Heart right ventricle (tissue), 16 donors: ENCODE data around the gene NEDD4L. TPM values are rescaled to one million over a fixed set of nuclear protein-coding genes. Genes with fewer than 3 reads are reported as not detected.

Experiments
- ATAC-seq, 8 donors: fragments of 200-7000 bp; cut with Tn5 transposase; one replicate each; pipeline ENCODE4 v1.9.1; 2020; ENCODE audit warnings: mild to moderate bottlenecking in 8 of 8, moderate library complexity in 8 of 8, moderate number of reproducible peaks in 1 of 8
- DNase-seq, 2 donors: peaks; one replicate each; pipeline ENCODE4 v3.0.0-alpha.2; 2020
- H3K27ac ChIP-seq, 10 donors: fragments of 200-600 bp; sonication (generic) in 2 of 10; one replicate each; pipeline versions ENCODE4 v1.5.0 to v1.8.0; 2020 to 2022; ENCODE audit warnings: mild to moderate bottlenecking in 3 of 10
- H3K27me3 ChIP-seq, 7 donors: fragments of 200-600 bp; one replicate each; pipeline ENCODE4 v1.8.0; 2021 to 2022; ENCODE audit warnings: mild to moderate bottlenecking in 2 of 7
- H3K36me3 ChIP-seq, 9 donors: fragments of 200-600 bp; sonication (generic) in 1 of 9; one replicate each; pipeline versions ENCODE4 v1.5.0 to v1.8.0; 2020 to 2022; ENCODE audit warnings: mild to moderate bottlenecking in 2 of 9
- H3K4me1 ChIP-seq, 9 donors: fragments of 200-600 bp; sonication (generic) in 1 of 9; one replicate each; pipeline versions ENCODE4 v1.5.0 to v1.8.0; 2020 to 2022; ENCODE audit warnings: mild to moderate bottlenecking in 4 of 9
- H3K4me3 ChIP-seq, 10 donors: fragments of 200-600 bp; sonication (generic) in 2 of 10; one replicate each; pipeline versions ENCODE4 v1.5.0 to v1.8.0; 2020 to 2022; ENCODE audit warnings: mild to moderate bottlenecking in 7 of 10, moderate library complexity in 2 of 10
- H3K9me3 ChIP-seq, 11 donors: fragments of 200-600 bp in 10 of 11; sonication (generic) in 2 of 11; one replicate each; pipeline versions ENCODE4 v1.5.0 to v1.8.0; 2013 to 2022; ENCODE audit warnings: mild to moderate bottlenecking in 2 of 11, control low read depth in 1 of 11, moderate library complexity in 1 of 11
- CTCF ChIP-seq, 9 donors: fragments of 200-600 bp; sonication (generic) in 2 of 9; IDR thresholded peaks; one replicate each; pipeline versions ENCODE4 v1.5.0 to v1.8.0; 2021 to 2022; ENCODE audit warnings: antibody characterized with exemption in 9 of 9, mild to moderate bottlenecking in 5 of 9, moderate library complexity in 1 of 9
- WGBS, 2 donors: extraction: QIAGEN DNeasy Blood & Tissue Kit; methylation state at CpG; one replicate each; pipeline ENCODE4 v1.1.7; 2013; ENCODE audit warnings: inconsistent platforms in 1 of 2; 5-methylcytosine and 5-hydroxymethylcytosine counted together
- intact Hi-C, 10 donors: fragments of 100-400 bp; cut with DNase I; formaldehyde crosslinking; loops; one replicate each; pipeline versions ENCODE4 v1.11.1 to v1.14.2; 2022
- polyA plus RNA-seq, 2 donors: library from polyadenylated mRNA; stranded (reverse); fragments of 200-250 nt; gene quantifications; one replicate each; pipeline ENCODE4 v1.2.3, GENCODE V29; 2013
- total RNA-seq, 10 donors: library from RNA; stranded (reverse); fragmentation: NEBNext Ultra II Directional in 3 of 10; extraction: Animal tissue kit (Norgen Biotek cat#: 25700) in 3 of 10; gene quantifications; one replicate each; pipeline versions ENCODE4 v1.2.1 to v1.2.4, GENCODE V29; 2021 to 2023
- donor health status: Arrhythmogenic right ventricular cardiomyopathy.
- donor health status: ischemic (EF 13 %, LVEDD 7.1; RV severe dilation, severe dysfunction).
- donor health status: healthy with polysubstance abuse.
- donor health status: DM: no; HTN: yes; CAD: no.
- donor health status: DM: no; HTN: no; CAD: no.
- donor health status: ischemic (EF 25% LVEDD 6.9; RV normal size, moderate dysfunction).
- donor health status: ischemic (EF 25% LVEDD 5.7; RV mildly dilated, moderate dysfunction).
- donor health status: healthy.
- donor health status: DM: yes; HTN: yes; CAD: no.
- donor health status: Ischemic cardiomyopathy.
- donor health status: ischemic (EF 35%, LVEDD 5.7; RV mildly dilated, moderate dysfunction).
- donor health status: nonischemic (EF 11% LVEDD 7.7; RV severe dilation, severe dysfunction).
- donor health status: DM: yes; HTN: yes; CAD: no.
- donor health status: PGD.
- donor health status: ischemic (EF 29% LVEDD 5.4; RV normal size, mild dysfunction).
- donor health status: nonischemic (EF 23%, LVEDD 6.1; RV moderate dilation, normal function).

NEDD4L gene
- total and polyA plus RNA-seq, 12 donors: 9.6 to 67.1 (median 49.4) TPM

- Histone ChIP-seq H3K4me3 (no peak overlapping the region), H3K27me3 (no peaks in the 10 kb centered on the region), H3K9me3 (no peaks in the 10 kb centered on the region), H3K4me1 (peaks cover 0 to 26% (median 12%) of the 10 kb centered on the region in 9 donors), H3K27ac (no peak overlapping the region), H3K36me3 (no peaks in the 10 kb centered on the region)
- no peak for DNase-seq
- ATAC-seq: no peak
- TF ChIP-seq CTCF (IDR thresholded peaks at IDR 0.05): no peak
- intact Hi-C loops: loop anchor here in 2 of 10 donors (10.0 kb wide), 3 partner anchors 63 to 253 kb away; no protein-coding TSS in a partner anchor
- 82 to 83% methylated on average over 2 of the region's 2 CpGs for WGBS, 2 donors
Measured at GRCh38 chr18:58251416-58251815, 207.4 kb downstream of the NEDD4L start.

- H3K27ac ChIP-seq: no peak overlapping the region
- ATAC-seq: no peak
- no peaks in the 10 kb centered on the region for H3K27me3 ChIP-seq
- H3K9me3 ChIP-seq: no peaks in the 10 kb centered on the region
- no peaks in the 10 kb centered on the region for H3K36me3 ChIP-seq
- H3K4me3 ChIP-seq: no peak overlapping the region
- TF ChIP-seq CTCF (IDR thresholded peaks at IDR 0.05): no peak
- no peak for DNase-seq
- intact Hi-C loops: loop anchor here in 2 of 10 donors (10.0 kb wide), 3 partner anchors 63 to 253 kb away; no protein-coding TSS in a partner anchor
- peaks cover 0 to 18% (median 7%) of the 10 kb centered on the region in 9 donors for H3K4me1 ChIP-seq
- WGBS, 2 donors: 80 to 85% methylated on average over 6 of the region's 6 CpGs
Measured at GRCh38 chr18:58252166-58252565, 208.1 kb downstream of the NEDD4L start.

- Histone ChIP-seq H3K36me3 (no peaks in the 10 kb centered on the region), H3K9me3 (no peaks in the 10 kb centered on the region), H3K4me3 (no peak overlapping the region), H3K27me3 (no peaks in the 10 kb centered on the region), H3K4me1 (peaks cover 0 to 7% (median 0%) of the 10 kb centered on the region in 9 donors), H3K27ac (no peak overlapping the region)
- intact Hi-C loops: loop anchor here in 2 of 10 donors (10.0 kb wide), 3 partner anchors 61 to 251 kb away; no protein-coding TSS in a partner anchor
- DNase-seq: no peak
- no peak for TF ChIP-seq CTCF (IDR thresholded peaks at IDR 0.05)
- no peak for ATAC-seq
- 94 to 97% methylated on average over 2 of the region's 2 CpGs for WGBS, 2 donors
Measured at GRCh38 chr18:58253318-58253717, 209.3 kb downstream of the NEDD4L start.

GRCh38 chr18:58253871-58254270 lies 209.8 kb downstream of the NEDD4L start:
- H3K4me3 ChIP-seq: no peak overlapping the region
- H3K9me3 ChIP-seq: peaks cover 0 to 2% (median 0%) of the 10 kb centered on the region in 11 donors
- ATAC-seq: no peak
- H3K27me3 ChIP-seq: no peaks in the 10 kb centered on the region
- peak overlapping the region in 6 of 10 donors; percentile 81 to 85 (median 84) for H3K27ac ChIP-seq
- WGBS, 2 donors: 89 to 94% methylated on average over 1 of the region's 1 CpG
- H3K4me1 ChIP-seq: peaks cover 0 to 7% (median 0%) of the 10 kb centered on the region in 9 donors
- no peak for DNase-seq
- no peak for TF ChIP-seq CTCF (IDR thresholded peaks at IDR 0.05)
- intact Hi-C loops: loop anchor here in 2 of 10 donors (10.0 kb wide), 3 partner anchors 61 to 251 kb away; no protein-coding TSS in a partner anchor
- no peaks in the 10 kb centered on the region for H3K36me3 ChIP-seq
